SK-N-SH treated with all-trans-retinoic acid at 6 μM for 48 hours (cell line): ENCODE results near the gene GAPVD1.

Experiments
- TOX ChIP-seq: fragments of 250-450 bp; sonication (Bioruptor Pico); IDR thresholded peaks from 2 replicates; pipeline ENCODE4 v1.8.0; 2021; ENCODE audit warnings: mild to moderate bottlenecking, moderate library complexity, borderline replicate concordance
- ZNF565 ChIP-seq: fragments of 450-650 bp; formaldehyde crosslinking; conservative IDR thresholded peaks from 2 replicates; pipeline ENCODE4 v1.5.0; 2020; ENCODE audit warnings: low read depth, mild to moderate bottlenecking, moderate library complexity
- ZNF70 ChIP-seq: fragments of 450-650 bp; formaldehyde crosslinking; IDR thresholded peaks from 2 replicates; pipeline ENCODE4 v1.5.0; 2020; ENCODE audit warnings: mild to moderate bottlenecking, moderate library complexity
- TF ChIP-seq, protein P1 (sequence below): fragments of 250-450 bp; sonication (Bioruptor Pico); IDR thresholded peaks from 2 replicates; pipeline ENCODE4 v1.8.0; 2021; ENCODE audit warnings: low read depth, mild to moderate bottlenecking, moderate library complexity, borderline replicate concordance
- TF ChIP-seq, protein P2 (sequence below): fragments of 250-450 bp; sonication (Bioruptor Pico); IDR thresholded peaks from 2 replicates; pipeline ENCODE4 v1.8.0; 2020; ENCODE audit warnings: mild to moderate bottlenecking, moderate library complexity, borderline replicate concordance
- TF ChIP-seq, protein P3 (sequence below): fragments of 250-450 bp; sonication (Bioruptor Pico); IDR thresholded peaks from 2 replicates; pipeline ENCODE4 v1.5.1; 2021; ENCODE audit warnings: mild to moderate bottlenecking, moderate library complexity
- TF ChIP-seq, protein P4 (sequence below): fragments of 250-450 bp; sonication (Bioruptor Pico); IDR thresholded peaks from 2 replicates; pipeline ENCODE4 v1.5.0; 2020; ENCODE audit warnings: mild to moderate bottlenecking, moderate library complexity

DNA sequence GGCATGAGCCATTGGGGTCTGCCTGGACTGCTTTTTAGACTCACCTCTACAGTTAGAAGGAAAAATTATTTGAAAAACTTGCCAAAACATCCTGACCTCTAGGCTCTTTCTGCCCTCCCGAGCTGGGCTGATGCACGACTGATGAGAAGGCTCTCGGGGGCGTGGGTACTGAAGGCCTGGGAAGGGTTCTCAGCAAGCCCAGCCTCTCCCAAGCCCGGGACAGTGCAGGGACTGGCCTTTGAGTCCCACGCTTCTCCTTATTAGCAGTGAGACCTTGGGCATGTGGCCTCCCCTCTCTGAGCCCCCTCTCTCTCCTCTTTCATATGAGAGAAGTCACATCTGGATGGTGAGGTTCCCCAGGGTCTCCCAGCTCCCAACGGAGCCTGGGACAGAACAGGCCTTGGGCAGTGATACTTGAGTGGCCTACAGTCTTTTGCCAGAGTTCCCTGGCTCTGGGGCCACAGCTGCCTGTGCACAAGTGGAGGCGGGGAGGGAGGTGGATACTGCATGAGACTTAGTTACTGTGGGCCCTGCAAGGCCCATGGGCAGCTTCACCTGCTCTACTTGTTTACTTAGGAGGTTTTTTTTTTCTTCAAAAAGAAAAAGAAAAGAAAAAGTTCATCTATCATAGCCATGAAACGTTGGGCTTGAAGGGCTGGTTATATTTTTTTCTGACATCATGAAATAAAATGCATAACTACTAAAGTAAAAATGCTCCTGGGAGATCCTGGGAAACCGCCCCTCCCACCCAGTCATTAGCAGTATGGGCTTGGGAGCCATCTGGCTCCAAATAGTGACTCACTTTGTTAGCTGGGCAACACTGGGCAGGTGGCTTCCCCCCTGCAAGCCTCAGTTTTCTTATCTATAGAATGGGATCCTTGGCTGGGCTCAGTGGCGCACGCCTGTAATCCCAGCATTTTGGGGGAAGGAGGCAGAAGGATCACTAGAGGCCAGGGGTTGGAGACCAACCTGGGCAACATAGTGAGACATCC lies 139.4 kb downstream of the GAPVD1 start:
- TF ChIP-seq, protein P1, sequence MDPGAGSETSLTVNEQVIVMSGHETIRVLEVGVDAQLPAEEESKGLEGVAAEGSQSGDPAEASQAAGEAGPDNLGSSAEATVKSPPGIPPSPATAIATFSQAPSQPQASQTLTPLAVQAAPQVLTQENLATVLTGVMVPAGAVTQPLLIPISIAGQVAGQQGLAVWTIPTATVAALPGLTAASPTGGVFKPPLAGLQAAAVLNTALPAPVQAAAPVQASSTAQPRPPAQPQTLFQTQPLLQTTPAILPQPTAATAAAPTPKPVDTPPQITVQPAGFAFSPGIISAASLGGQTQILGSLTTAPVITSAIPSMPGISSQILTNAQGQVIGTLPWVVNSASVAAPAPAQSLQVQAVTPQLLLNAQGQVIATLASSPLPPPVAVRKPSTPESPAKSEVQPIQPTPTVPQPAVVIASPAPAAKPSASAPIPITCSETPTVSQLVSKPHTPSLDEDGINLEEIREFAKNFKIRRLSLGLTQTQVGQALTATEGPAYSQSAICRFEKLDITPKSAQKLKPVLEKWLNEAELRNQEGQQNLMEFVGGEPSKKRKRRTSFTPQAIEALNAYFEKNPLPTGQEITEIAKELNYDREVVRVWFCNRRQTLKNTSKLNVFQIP (CRISPR knock-in tag), result no peak
- TF ChIP-seq, protein P2, sequence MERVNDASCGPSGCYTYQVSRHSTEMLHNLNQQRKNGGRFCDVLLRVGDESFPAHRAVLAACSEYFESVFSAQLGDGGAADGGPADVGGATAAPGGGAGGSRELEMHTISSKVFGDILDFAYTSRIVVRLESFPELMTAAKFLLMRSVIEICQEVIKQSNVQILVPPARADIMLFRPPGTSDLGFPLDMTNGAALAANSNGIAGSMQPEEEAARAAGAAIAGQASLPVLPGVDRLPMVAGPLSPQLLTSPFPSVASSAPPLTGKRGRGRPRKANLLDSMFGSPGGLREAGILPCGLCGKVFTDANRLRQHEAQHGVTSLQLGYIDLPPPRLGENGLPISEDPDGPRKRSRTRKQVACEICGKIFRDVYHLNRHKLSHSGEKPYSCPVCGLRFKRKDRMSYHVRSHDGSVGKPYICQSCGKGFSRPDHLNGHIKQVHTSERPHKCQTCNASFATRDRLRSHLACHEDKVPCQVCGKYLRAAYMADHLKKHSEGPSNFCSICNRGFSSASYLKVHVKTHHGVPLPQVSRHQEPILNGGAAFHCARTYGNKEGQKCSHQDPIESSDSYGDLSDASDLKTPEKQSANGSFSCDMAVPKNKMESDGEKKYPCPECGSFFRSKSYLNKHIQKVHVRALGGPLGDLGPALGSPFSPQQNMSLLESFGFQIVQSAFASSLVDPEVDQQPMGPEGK (CRISPR knock-in tag), result no peak
- TF ChIP-seq ZNF565 (CRISPR knock-in tag) (no peak), TOX (CRISPR knock-in tag) (no peak), ZNF70 (CRISPR knock-in tag) (no peak)
- TF ChIP-seq, protein P3, sequence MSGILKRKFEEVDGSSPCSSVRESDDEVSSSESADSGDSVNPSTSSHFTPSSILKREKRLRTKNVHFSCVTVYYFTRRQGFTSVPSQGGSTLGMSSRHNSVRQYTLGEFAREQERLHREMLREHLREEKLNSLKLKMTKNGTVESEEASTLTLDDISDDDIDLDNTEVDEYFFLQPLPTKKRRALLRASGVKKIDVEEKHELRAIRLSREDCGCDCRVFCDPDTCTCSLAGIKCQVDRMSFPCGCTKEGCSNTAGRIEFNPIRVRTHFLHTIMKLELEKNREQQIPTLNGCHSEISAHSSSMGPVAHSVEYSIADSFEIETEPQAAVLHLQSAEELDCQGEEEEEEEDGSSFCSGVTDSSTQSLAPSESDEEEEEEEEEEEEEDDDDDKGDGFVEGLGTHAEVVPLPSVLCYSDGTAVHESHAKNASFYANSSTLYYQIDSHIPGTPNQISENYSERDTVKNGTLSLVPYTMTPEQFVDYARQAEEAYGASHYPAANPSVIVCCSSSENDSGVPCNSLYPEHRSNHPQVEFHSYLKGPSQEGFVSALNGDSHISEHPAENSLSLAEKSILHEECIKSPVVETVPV (CRISPR knock-in tag), result no peak
- TF ChIP-seq, protein P4, sequence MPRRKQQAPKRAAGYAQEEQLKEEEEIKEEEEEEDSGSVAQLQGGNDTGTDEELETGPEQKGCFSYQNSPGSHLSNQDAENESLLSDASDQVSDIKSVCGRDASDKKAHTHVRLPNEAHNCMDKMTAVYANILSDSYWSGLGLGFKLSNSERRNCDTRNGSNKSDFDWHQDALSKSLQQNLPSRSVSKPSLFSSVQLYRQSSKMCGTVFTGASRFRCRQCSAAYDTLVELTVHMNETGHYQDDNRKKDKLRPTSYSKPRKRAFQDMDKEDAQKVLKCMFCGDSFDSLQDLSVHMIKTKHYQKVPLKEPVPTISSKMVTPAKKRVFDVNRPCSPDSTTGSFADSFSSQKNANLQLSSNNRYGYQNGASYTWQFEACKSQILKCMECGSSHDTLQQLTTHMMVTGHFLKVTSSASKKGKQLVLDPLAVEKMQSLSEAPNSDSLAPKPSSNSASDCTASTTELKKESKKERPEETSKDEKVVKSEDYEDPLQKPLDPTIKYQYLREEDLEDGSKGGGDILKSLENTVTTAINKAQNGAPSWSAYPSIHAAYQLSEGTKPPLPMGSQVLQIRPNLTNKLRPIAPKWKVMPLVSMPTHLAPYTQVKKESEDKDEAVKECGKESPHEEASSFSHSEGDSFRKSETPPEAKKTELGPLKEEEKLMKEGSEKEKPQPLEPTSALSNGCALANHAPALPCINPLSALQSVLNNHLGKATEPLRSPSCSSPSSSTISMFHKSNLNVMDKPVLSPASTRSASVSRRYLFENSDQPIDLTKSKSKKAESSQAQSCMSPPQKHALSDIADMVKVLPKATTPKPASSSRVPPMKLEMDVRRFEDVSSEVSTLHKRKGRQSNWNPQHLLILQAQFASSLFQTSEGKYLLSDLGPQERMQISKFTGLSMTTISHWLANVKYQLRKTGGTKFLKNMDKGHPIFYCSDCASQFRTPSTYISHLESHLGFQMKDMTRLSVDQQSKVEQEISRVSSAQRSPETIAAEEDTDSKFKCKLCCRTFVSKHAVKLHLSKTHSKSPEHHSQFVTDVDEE (CRISPR knock-in tag), result no peak
